Liver (tissue), 9 donors: Measurements from ENCODE around the gene EIF4A2. TPM values are rescaled to one million over a fixed set of nuclear protein-coding genes. Genes with fewer than 3 reads are reported as not detected.

Source experiments
- DNase-seq: peaks from one replicate; pipeline ENCODE4 v3.0.0-alpha.2; 2017; ENCODE audit warnings: low spot score
- H3K27ac ChIP-seq, 2 donors: one replicate each; pipeline ENCODE4 v1.7.0; 2013; ENCODE audit warnings: inconsistent platforms in 2 of 2, low read length in 2 of 2, control low read depth in 1 of 2, low read depth in 1 of 2, mild to moderate bottlenecking in 1 of 2
- H3K27me3 ChIP-seq, 4 donors: one replicate each; pipeline versions ENCODE4 v1.6.1 to v1.7.0; 2013; ENCODE audit warnings: low read length in 3 of 4, inconsistent platforms in 1 of 4, mild to moderate bottlenecking in 1 of 4, moderate library complexity in 1 of 4; ENCODE audit not compliant: control insufficient read depth in 4 of 4, insufficient read depth in 4 of 4
- H3K36me3 ChIP-seq, 4 donors: one replicate each; pipeline versions ENCODE4 v1.6.1 to v1.7.0; 2013; ENCODE audit warnings: low read length in 3 of 4, mild to moderate bottlenecking in 3 of 4, low read depth in 1 of 4, moderate library complexity in 1 of 4; ENCODE audit not compliant: control insufficient read depth in 4 of 4, insufficient read depth in 3 of 4
- H3K4me1 ChIP-seq, 4 donors: one replicate each; pipeline versions ENCODE4 v1.6.1 to v1.7.0; 2013; ENCODE audit warnings: low read length in 3 of 4, mild to moderate bottlenecking in 3 of 4, moderate library complexity in 1 of 4; ENCODE audit not compliant: control insufficient read depth in 4 of 4, insufficient read depth in 4 of 4
- H3K4me3 ChIP-seq, 3 donors: one replicate each; pipeline versions ENCODE4 v1.6.1 to v1.7.0; 2013; ENCODE audit warnings: low read length in 3 of 3, control low read depth in 1 of 3, low read depth in 1 of 3, mild to moderate bottlenecking in 1 of 3
- H3K9ac ChIP-seq, 2 donors: one replicate each; pipeline ENCODE4 v1.7.0; 2013; ENCODE audit warnings: low read length in 2 of 2, mild to moderate bottlenecking in 2 of 2, moderate library complexity in 2 of 2, control low read depth in 1 of 2, low read depth in 1 of 2
- H3K9me3 ChIP-seq, 4 donors: one replicate each; pipeline versions ENCODE4 v1.6.1 to v1.7.0; 2013; ENCODE audit warnings: low read length in 3 of 4; ENCODE audit not compliant: control insufficient read depth in 4 of 4
- EGR1 ChIP-seq, 2 donors: IDR thresholded peaks; 2 replicates each; pipeline ENCODE4 v1.6.1; 2016 to 2018; ENCODE audit warnings: antibody characterized with exemption in 2 of 2, low read depth in 2 of 2
- FOXA1 ChIP-seq: IDR thresholded peaks from 2 replicates; pipeline ENCODE4 v1.6.1; 2016; ENCODE audit warnings: antibody characterized with exemption
- FOXA2 ChIP-seq: IDR thresholded peaks from 2 replicates; pipeline ENCODE4 v1.6.1; 2016; ENCODE audit warnings: antibody characterized with exemption
- HNF4A ChIP-seq, 2 donors: conservative IDR thresholded peaks; 2 replicates each; pipeline ENCODE4 v1.6.1; 2016; ENCODE audit warnings: antibody characterized with exemption in 2 of 2, mild to moderate bottlenecking in 2 of 2
- HNF4G ChIP-seq: IDR thresholded peaks from 2 replicates; pipeline ENCODE4 v1.6.1; 2016; ENCODE audit warnings: antibody characterized with exemption
- JUND ChIP-seq, 2 donors: IDR thresholded peaks; 2 replicates each; pipeline ENCODE4 v1.6.1; 2016; ENCODE audit warnings: antibody characterized with exemption in 2 of 2
- NR2F2 ChIP-seq: IDR thresholded peaks from 2 replicates; pipeline ENCODE4 v1.6.1; 2016; ENCODE audit warnings: antibody characterized with exemption
- RAD21 ChIP-seq, 2 donors: IDR thresholded peaks; 2 replicates each; pipeline ENCODE4 v1.6.1; 2016; ENCODE audit warnings: antibody characterized with exemption in 2 of 2, mild to moderate bottlenecking in 2 of 2
- RXRA ChIP-seq, 2 donors: IDR thresholded peaks; 2 replicates each; pipeline ENCODE4 v1.6.1; 2017 to 2018; ENCODE audit warnings: antibody characterized with exemption in 2 of 2, mild to moderate bottlenecking in 1 of 2
- SP1 ChIP-seq: IDR thresholded peaks from 2 replicates; pipeline ENCODE4 v1.6.1; 2018; ENCODE audit warnings: antibody characterized with exemption, mild to moderate bottlenecking
- TAF1 ChIP-seq: conservative IDR thresholded peaks from 2 replicates; pipeline ENCODE4 v1.6.1; 2016; ENCODE audit warnings: antibody characterized with exemption, mild to moderate bottlenecking
- YY1 ChIP-seq: IDR thresholded peaks from 2 replicates; pipeline ENCODE4 v1.6.1; 2016; ENCODE audit warnings: antibody characterized with exemption, mild to moderate bottlenecking
- WGBS: extraction: QIAGEN DNeasy Blood & Tissue Kit; methylation state at CpG from one replicate; pipeline ENCODE4 v1.1.7; 2013; 5-methylcytosine and 5-hydroxymethylcytosine counted together
- polyA plus RNA-seq, 2 donors: library from polyadenylated mRNA; stranded (reverse) in 1 of 2; unstranded in 1 of 2; fragments of 200-250 nt in 1 of 2; fragments of >200 nt in 1 of 2; fragmentation: Nextera tagmentation in 1 of 2; extraction: Ambion mirVana in 1 of 2; gene quantifications; one replicate each; pipeline versions ENCODE4 v1.2.1 to v1.2.3, GENCODE V29; 2013 to 2015
- total RNA-seq, 2 donors: library from RNA; depleted of rRNA; stranded (reverse); fragments of >200 nt; gene quantifications; one replicate each; pipeline ENCODE4 v1.2.3, GENCODE V29; 2014
- TF ChIP-seq, protein P1 (sequence below): IDR thresholded peaks from 2 replicates; pipeline ENCODE4 v1.6.1; 2016; ENCODE audit warnings: antibody characterized with exemption
- TF ChIP-seq, protein P2 (sequence below): fragments of 150-350 bp; IDR thresholded peaks from 2 replicates; pipeline ENCODE4 v1.5.1; 2017; ENCODE audit warnings: improper control_type of control experiment, low read depth, low read length; ENCODE audit not compliant: missing input control
- TF ChIP-seq, protein P3 (sequence below): IDR thresholded peaks from 2 replicates; pipeline ENCODE4 v1.6.1; 2016; ENCODE audit warnings: antibody characterized with exemption, mild to moderate bottlenecking
- TF ChIP-seq, protein P4 (sequence below): IDR thresholded peaks from 2 replicates; pipeline ENCODE4 v1.6.1; 2016; ENCODE audit warnings: antibody characterized with exemption
- donor health status: healthy.
- donor health status: healthy.
- donor health status: healthy.
- donor health status: healthy.
- donor health status: healthy.

The EIF4A2 gene
- total and polyA plus RNA-seq, 4 donors: 81.4 to 373 (median 172) TPM

DNA sequence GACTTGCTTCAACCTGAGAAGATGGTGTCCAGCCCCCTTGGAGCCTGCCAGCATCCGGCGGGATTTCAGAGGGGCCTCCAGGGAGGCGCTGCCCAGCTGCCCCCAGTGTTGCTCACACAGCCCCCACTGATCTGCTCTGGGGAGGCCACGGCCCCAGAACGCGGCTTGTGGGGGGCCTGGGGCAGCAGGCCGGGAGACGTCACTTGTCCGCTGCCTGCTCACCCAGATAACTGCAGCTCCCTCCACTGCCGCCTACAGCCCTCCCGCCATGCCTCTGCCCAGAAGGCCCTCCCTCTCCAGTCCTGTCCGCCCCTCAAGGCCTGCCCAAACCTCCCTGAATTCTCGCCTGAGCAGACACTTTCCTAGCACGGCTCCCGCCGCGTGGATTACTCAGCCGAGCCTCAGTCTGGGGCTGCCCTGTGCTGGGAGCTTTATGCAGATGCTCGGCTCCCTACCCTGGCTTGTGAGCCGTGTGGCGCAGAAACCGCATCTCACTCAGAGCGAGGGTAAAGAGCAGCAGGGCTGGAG, 42.0 kb downstream of the EIF4A2 start:
- TF ChIP-seq, protein P1, sequence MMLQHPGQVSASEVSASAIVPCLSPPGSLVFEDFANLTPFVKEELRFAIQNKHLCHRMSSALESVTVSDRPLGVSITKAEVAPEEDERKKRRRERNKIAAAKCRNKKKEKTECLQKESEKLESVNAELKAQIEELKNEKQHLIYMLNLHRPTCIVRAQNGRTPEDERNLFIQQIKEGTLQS: no peak
- TF ChIP-seq, protein P2, sequence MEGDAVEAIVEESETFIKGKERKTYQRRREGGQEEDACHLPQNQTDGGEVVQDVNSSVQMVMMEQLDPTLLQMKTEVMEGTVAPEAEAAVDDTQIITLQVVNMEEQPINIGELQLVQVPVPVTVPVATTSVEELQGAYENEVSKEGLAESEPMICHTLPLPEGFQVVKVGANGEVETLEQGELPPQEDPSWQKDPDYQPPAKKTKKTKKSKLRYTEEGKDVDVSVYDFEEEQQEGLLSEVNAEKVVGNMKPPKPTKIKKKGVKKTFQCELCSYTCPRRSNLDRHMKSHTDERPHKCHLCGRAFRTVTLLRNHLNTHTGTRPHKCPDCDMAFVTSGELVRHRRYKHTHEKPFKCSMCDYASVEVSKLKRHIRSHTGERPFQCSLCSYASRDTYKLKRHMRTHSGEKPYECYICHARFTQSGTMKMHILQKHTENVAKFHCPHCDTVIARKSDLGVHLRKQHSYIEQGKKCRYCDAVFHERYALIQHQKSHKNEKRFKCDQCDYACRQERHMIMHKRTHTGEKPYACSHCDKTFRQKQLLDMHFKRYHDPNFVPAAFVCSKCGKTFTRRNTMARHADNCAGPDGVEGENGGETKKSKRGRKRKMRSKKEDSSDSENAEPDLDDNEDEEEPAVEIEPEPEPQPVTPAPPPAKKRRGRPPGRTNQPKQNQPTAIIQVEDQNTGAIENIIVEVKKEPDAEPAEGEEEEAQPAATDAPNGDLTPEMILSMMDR: no peak
- no peak for TF ChIP-seq EGR1 (IDR thresholded peaks at IDR 0.05; ENCODE audit: low read depth in 2 of 2)
- TF ChIP-seq NR2F2: no peak
- TF ChIP-seq RXRA (IDR thresholded peaks at IDR 0.05): no peak
- TF ChIP-seq, protein P3, sequence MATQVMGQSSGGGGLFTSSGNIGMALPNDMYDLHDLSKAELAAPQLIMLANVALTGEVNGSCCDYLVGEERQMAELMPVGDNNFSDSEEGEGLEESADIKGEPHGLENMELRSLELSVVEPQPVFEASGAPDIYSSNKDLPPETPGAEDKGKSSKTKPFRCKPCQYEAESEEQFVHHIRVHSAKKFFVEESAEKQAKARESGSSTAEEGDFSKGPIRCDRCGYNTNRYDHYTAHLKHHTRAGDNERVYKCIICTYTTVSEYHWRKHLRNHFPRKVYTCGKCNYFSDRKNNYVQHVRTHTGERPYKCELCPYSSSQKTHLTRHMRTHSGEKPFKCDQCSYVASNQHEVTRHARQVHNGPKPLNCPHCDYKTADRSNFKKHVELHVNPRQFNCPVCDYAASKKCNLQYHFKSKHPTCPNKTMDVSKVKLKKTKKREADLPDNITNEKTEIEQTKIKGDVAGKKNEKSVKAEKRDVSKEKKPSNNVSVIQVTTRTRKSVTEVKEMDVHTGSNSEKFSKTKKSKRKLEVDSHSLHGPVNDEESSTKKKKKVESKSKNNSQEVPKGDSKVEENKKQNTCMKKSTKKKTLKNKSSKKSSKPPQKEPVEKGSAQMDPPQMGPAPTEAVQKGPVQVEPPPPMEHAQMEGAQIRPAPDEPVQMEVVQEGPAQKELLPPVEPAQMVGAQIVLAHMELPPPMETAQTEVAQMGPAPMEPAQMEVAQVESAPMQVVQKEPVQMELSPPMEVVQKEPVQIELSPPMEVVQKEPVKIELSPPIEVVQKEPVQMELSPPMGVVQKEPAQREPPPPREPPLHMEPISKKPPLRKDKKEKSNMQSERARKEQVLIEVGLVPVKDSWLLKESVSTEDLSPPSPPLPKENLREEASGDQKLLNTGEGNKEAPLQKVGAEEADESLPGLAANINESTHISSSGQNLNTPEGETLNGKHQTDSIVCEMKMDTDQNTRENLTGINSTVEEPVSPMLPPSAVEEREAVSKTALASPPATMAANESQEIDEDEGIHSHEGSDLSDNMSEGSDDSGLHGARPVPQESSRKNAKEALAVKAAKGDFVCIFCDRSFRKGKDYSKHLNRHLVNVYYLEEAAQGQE: no peak
- TF ChIP-seq RAD21 (IDR thresholded peaks at IDR 0.05): no peak
- TF ChIP-seq FOXA1: no peak
- TF ChIP-seq HNF4G: no peak
- TF ChIP-seq, protein P4, sequence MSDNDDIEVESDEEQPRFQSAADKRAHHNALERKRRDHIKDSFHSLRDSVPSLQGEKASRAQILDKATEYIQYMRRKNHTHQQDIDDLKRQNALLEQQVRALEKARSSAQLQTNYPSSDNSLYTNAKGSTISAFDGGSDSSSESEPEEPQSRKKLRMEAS: no peak
- no peak for TF ChIP-seq SP1
- TF ChIP-seq YY1: no peak
- no peak for TF ChIP-seq JUND (IDR thresholded peaks at IDR 0.05)
- no peak for TF ChIP-seq TAF1
- no peak for TF ChIP-seq HNF4A (conservative IDR thresholded peaks at IDR 0.05)
- TF ChIP-seq FOXA2: no peak
- WGBS: 30% methylated on average over 23 of the region's 23 CpGs
- no peaks in the 10 kb centered on the region for H3K9me3 ChIP-seq
- H3K9ac ChIP-seq: no peak overlapping the region
- H3K36me3 ChIP-seq: no peaks in the 10 kb centered on the region
- H3K27ac ChIP-seq: no peak overlapping the region
- H3K4me3 ChIP-seq: no peak overlapping the region
- peaks cover 0 to 10% (median 8%) of the 10 kb centered on the region in 4 donors for H3K4me1 ChIP-seq
- H3K27me3 ChIP-seq: peaks cover 0 to 3% (median 1%) of the 10 kb centered on the region in 4 donors
- peak; percentile 69 for DNase-seq

DNA sequence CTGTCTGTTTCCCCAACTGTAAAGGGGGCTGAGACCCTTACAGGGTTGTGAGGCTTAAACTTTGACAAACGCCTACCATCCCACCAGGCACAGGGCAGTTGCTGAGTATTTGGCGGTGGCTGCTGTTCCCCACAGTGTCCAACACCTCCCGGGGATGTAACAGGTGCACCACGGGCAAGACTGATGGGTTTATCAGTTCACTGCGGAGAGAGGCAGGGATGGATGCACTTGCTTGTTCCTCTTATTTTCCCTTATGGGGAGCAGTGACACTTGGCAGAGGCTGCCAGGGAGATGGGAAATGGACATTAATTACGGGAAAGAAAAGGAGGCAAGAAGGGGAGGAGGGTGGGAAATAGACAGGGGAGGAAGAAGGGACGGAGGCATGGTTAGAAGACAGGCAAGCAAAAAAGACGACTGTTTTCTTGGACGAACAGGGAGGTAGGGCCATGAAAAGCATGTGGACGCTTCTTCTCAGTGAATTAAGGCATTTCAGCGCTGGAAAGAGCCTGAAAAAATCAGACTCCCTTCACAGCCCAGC, 42.6 kb downstream of the EIF4A2 start:
- WGBS: 52% methylated on average over 11 of the region's 11 CpGs
- Histone ChIP-seq H3K4me1 (peaks cover 0 to 10% (median 8%) of the 10 kb centered on the region in 4 donors), H3K36me3 (no peaks in the 10 kb centered on the region), H3K27me3 (peaks cover 0 to 3% (median 1%) of the 10 kb centered on the region in 4 donors), H3K9ac (no peak overlapping the region), H3K4me3 (no peak overlapping the region), H3K27ac (no peak overlapping the region), H3K9me3 (no peaks in the 10 kb centered on the region)
- TF ChIP-seq, protein P3: no peak
- TF ChIP-seq JUND (IDR thresholded peaks at IDR 0.05): no peak
- TF ChIP-seq FOXA2: no peak
- TF ChIP-seq NR2F2: no peak
- no peak for TF ChIP-seq SP1
- no peak for TF ChIP-seq EGR1 (IDR thresholded peaks at IDR 0.05; ENCODE audit: low read depth in 2 of 2)
- peak; percentile 41 for DNase-seq
